Stimulated activated CD4-positive, alpha-beta T cell treated with anti-CD3 and anti-CD28 coated beads, Interleukin-15, amount 100 ng/mL, for 1 hour (primary cell): ENCODE data around the gene CLSTN1.
"Not testable (repeated sequence)": the region's sequence is repeated elsewhere in the genome, so short reads cannot be mapped to it uniquely, and the experiment has no call there.

Experiments
- DNase-seq, 2 donors: peaks; one replicate each; pipeline ENCODE4 v3.0.0-alpha.2; 2020; ENCODE audit warnings: low read depth in 1 of 2, low spot score in 1 of 2

Gene CLSTN1

GRCh38 chr1:9764550-9764949 is 59.2 kb downstream of the CLSTN1 start:
- DNase-seq, result no peak

- DNase-seq, result no peak
Observed at GRCh38 chr1:9763914-9764313, 59.9 kb downstream of the CLSTN1 start.

- not testable (repeated sequence) for DNase-seq
Observed at GRCh38 chr1:9762446-9762845, 61.3 kb downstream of the CLSTN1 start.

GRCh38 chr1:9761855-9762254 is 61.9 kb downstream of the CLSTN1 start:
- no peak for DNase-seq

- DNase-seq, result no peak
Observed at GRCh38 chr1:9760824-9761223, 62.9 kb downstream of the CLSTN1 start.

- DNase-seq, result no peak
Observed at GRCh38 chr1:9759939-9760338, 63.8 kb downstream of the CLSTN1 start.

GRCh38 chr1:9758559-9759121 is 65.1 kb downstream of the CLSTN1 start:
- DNase-seq, result no peak

- DNase-seq, result no peak
Observed at GRCh38 chr1:9755441-9755995, 68.2 kb downstream of the CLSTN1 start.

GRCh38 chr1:9753121-9753531 is 70.6 kb downstream of the CLSTN1 start:
- no peak for DNase-seq

GRCh38 chr1:9751971-9752370 is 71.8 kb downstream of the CLSTN1 start:
- no peak for DNase-seq

- no peak for DNase-seq
Observed at GRCh38 chr1:9749361-9749760, 74.4 kb downstream of the CLSTN1 start.

- DNase-seq, result not testable (repeated sequence)
Observed at GRCh38 chr1:9748391-9748790, 75.4 kb downstream of the CLSTN1 start.

GRCh38 chr1:9746651-9747050 is 77.1 kb downstream of the CLSTN1 start:
- DNase-seq, result no peak

- no peak for DNase-seq
Observed at GRCh38 chr1:9746211-9746610, 77.6 kb downstream of the CLSTN1 start.

GRCh38 chr1:9744106-9744799 is 79.5 kb downstream of the CLSTN1 start:
- DNase-seq, result no peak

- no peak for DNase-seq
Observed at GRCh38 chr1:9737671-9738070, 86.1 kb downstream of the CLSTN1 start.

GRCh38 chr1:9737057-9737456 is 86.7 kb downstream of the CLSTN1 start:
- DNase-seq, result no peak

GRCh38 chr1:9736241-9736640 is 87.5 kb downstream of the CLSTN1 start:
- no peak for DNase-seq

GRCh38 chr1:9735800-9736199 is 88.0 kb downstream of the CLSTN1 start:
- DNase-seq, result no peak

- no peak for DNase-seq
Observed at GRCh38 chr1:9733160-9733789, 90.5 kb downstream of the CLSTN1 start.

- DNase-seq, result no peak
Observed at GRCh38 chr1:9732123-9732971, 91.4 kb downstream of the CLSTN1 start.
